Adipose tissue (tissue), 3 donors: ENCODE data around the gene PRICKLE1. TPM values are rescaled to one million over a fixed set of nuclear protein-coding genes. Genes with fewer than 3 reads are reported as not detected.

ENCODE experiments used
- H3K27ac ChIP-seq: one replicate; pipeline ENCODE4 v1.5.1; 2013; ENCODE audit warnings: low read depth, low read length
- whole genome bisulfite sequencing, 3 donors: extraction: QIAGEN DNeasy Blood & Tissue Kit; methylation state at CpG; one replicate each; pipeline ENCODE4 v1.1.7; 2013; 5-methylcytosine and 5-hydroxymethylcytosine counted together
- polyA plus RNA-seq, 3 donors: library from polyadenylated mRNA; stranded (reverse); fragments of 200-250 nt; gene quantifications; one replicate each; pipeline ENCODE4 v1.2.3, GENCODE V29; 2013
- donor health status: healthy with polysubstance abuse.
- donor health status: Bipolar disorder and iron deficiency.
- donor health status: healthy.

The PRICKLE1 gene
- polyA plus RNA-seq, 3 donors = 1.1 to 8.2 (median 3.4) TPM

GRCh38 chr12:42477941-42478340, 111.6 kb downstream of the PRICKLE1 start:
- no peak overlapping the region for H3K27ac ChIP-seq
- 79 to 94% (median 80%) methylated on average over 1 of the region's 1 CpG for WGBS, 3 donors

- H3K27ac ChIP-seq = no peak overlapping the region
- WGBS, 3 donors = 63 to 82% (median 79%) methylated on average over 3 of the region's 3 CpGs
Measured at GRCh38 chr12:42475106-42475505, 114.4 kb downstream of the PRICKLE1 start.

- WGBS, 3 donors = 61 to 88% (median 66%) methylated on average over 2 of the region's 2 CpGs
- H3K27ac ChIP-seq = no peak overlapping the region
Measured at GRCh38 chr12:42474391-42474790, 115.2 kb downstream of the PRICKLE1 start.

GRCh38 chr12:42473561-42473960, 116.0 kb downstream of the PRICKLE1 start:
- H3K27ac ChIP-seq = no peak overlapping the region
- whole genome bisulfite sequencing, 3 donors = 32 to 71% (median 65%) methylated on average over 1 of the region's 1 CpG

- WGBS, 3 donors = 54 to 61% (median 59%) methylated on average over 1 of the region's 1 CpG
Measured at GRCh38 chr12:42473130-42473529, 116.4 kb downstream of the PRICKLE1 start.

GRCh38 chr12:42472376-42472775, 117.2 kb downstream of the PRICKLE1 start:
- H3K27ac ChIP-seq = no peak overlapping the region
- WGBS, 3 donors = 86 to 88% (median 86%) methylated on average over 3 of the region's 3 CpGs

More at GRCh38 chr12:42473130-42473529, 116.4 kb downstream of the PRICKLE1 start:
- no peak overlapping the region for H3K27ac ChIP-seq

- 61 to 81% (median 61%) methylated on average over 7 of the region's 7 CpGs for WGBS, 3 donors
- no peak overlapping the region for H3K27ac ChIP-seq
Measured at GRCh38 chr12:42469355-42470175, 120.0 kb downstream of the PRICKLE1 start.

- no peak overlapping the region for H3K27ac ChIP-seq
Measured at GRCh38 chr12:42468921-42469320, 120.6 kb downstream of the PRICKLE1 start.

GRCh38 chr12:42468341-42468821, 121.2 kb downstream of the PRICKLE1 start:
- WGBS, 3 donors = 35 to 63% (median 36%) methylated on average over 9 of the region's 9 CpGs
- H3K27ac ChIP-seq = no peak overlapping the region

More at GRCh38 chr12:42468921-42469320, 120.6 kb downstream of the PRICKLE1 start:
- WGBS, 3 donors = 39 to 76% (median 52%) methylated on average over 3 of the region's 3 CpGs

- no peak overlapping the region for H3K27ac ChIP-seq
- WGBS, 3 donors = 97 to 99% (median 99%) methylated on average over 4 of the region's 4 CpGs
Measured at GRCh38 chr12:42463671-42464070, 125.9 kb downstream of the PRICKLE1 start.

- no peak overlapping the region for H3K27ac ChIP-seq
- 35 to 45% (median 41%) methylated on average over 3 of the region's 3 CpGs for WGBS, 3 donors
Measured at GRCh38 chr12:42462486-42462885, 127.1 kb downstream of the PRICKLE1 start.

- WGBS, 3 donors = 92 to 94% (median 93%) methylated on average over 12 of the region's 12 CpGs
- no peak overlapping the region for H3K27ac ChIP-seq
Measured at GRCh38 chr12:42459336-42459847, 130.2 kb downstream of the PRICKLE1 start.

GRCh38 chr12:42458575-42458974, 131.0 kb downstream of the PRICKLE1 start:
- WGBS, 3 donors = 86 to 95% (median 88%) methylated on average over 2 of the region's 2 CpGs
- H3K27ac ChIP-seq = no peak overlapping the region

GRCh38 chr12:42450248-42450647, 139.3 kb downstream of the PRICKLE1 start:
- no peak overlapping the region for H3K27ac ChIP-seq
- 61 to 83% (median 62%) methylated on average over 2 of the region's 2 CpGs for WGBS, 3 donors

- 98 to 99% (median 98%) methylated on average over 9 of the region's 9 CpGs for WGBS, 3 donors
- no peak overlapping the region for H3K27ac ChIP-seq
Measured at GRCh38 chr12:42448841-42449240, 140.7 kb downstream of the PRICKLE1 start.

- H3K27ac ChIP-seq = no peak overlapping the region
- 79 to 86% (median 85%) methylated on average over 3 of the region's 3 CpGs for WGBS, 3 donors
Measured at GRCh38 chr12:42447371-42447786, 142.2 kb downstream of the PRICKLE1 start.

- no peak overlapping the region for H3K27ac ChIP-seq
- 60 to 74% (median 67%) methylated on average over 6 of the region's 6 CpGs for WGBS, 3 donors
Measured at GRCh38 chr12:42446761-42447160, 142.8 kb downstream of the PRICKLE1 start.

GRCh38 chr12:42445891-42446290, 143.7 kb downstream of the PRICKLE1 start:
- H3K27ac ChIP-seq = no peak overlapping the region
- 96 to 98% (median 97%) methylated on average over 16 of the region's 16 CpGs for WGBS, 3 donors

- 95 to 97% (median 96%) methylated on average over 7 of the region's 7 CpGs for WGBS, 3 donors
- no peak overlapping the region for H3K27ac ChIP-seq
Measured at GRCh38 chr12:42444192-42444943, 145.2 kb downstream of the PRICKLE1 start.
